Gastrocnemius medialis (tissue), 4 donors: Measurements from ENCODE around the gene ACHE.

ENCODE experiments used
- CTCF ChIP-seq, 5 experiments: fragments of 450-650 bp in 3 of 5; fragments of 200-600 bp in 2 of 5; sonication (generic) in 2 of 5; IDR thresholded peaks in 4 of 5; conservative IDR thresholded peaks in 1 of 5; 1 replicate in 4 of 5; 2 replicates in 1 of 5; pipeline ENCODE4 v1.5.1; 2016 to 2019; ENCODE audit warnings: antibody characterized with exemption in 5 of 5, mild to moderate bottlenecking in 3 of 5, moderate library complexity in 3 of 5
- POLR2A ChIP-seq, 2 donors: fragments of 450-650 bp; IDR thresholded peaks; one replicate each; pipeline ENCODE4 v1.6.1; 2017; ENCODE audit warnings: antibody characterized with exemption in 2 of 2, mild to moderate bottlenecking in 2 of 2, moderate library complexity in 2 of 2

GRCh38 chr7:100882785-100883526 lies 12.7 kb downstream of the ACHE start:
- TF ChIP-seq CTCF (IDR thresholded peaks at IDR 0.05 in 4 of 5, conservative IDR thresholded peaks at IDR 0.05 in 1 of 5) (no peak), POLR2A (IDR thresholded peaks at IDR 0.05) (no peak)
